Rectal smooth muscle tissue (tissue), 1 donor: ENCODE data around the gene KCND1.

Experiments used
- H3K27ac ChIP-seq: one replicate; pipeline ENCODE4 v1.7.0; 2013; ENCODE audit warnings: low read depth, low read length, inconsistent platforms
- H3K27me3 ChIP-seq: one replicate; pipeline ENCODE4 v1.7.0; 2013; ENCODE audit warnings: low read length; ENCODE audit not compliant: control insufficient read depth, insufficient read depth
- H3K36me3 ChIP-seq: one replicate; pipeline ENCODE4 v1.7.0; 2013; ENCODE audit warnings: low read length; ENCODE audit not compliant: control insufficient read depth, insufficient read depth
- H3K4me1 ChIP-seq: one replicate; pipeline ENCODE4 v1.7.0; 2013; ENCODE audit warnings: low read length; ENCODE audit not compliant: control insufficient read depth, insufficient read depth
- H3K4me3 ChIP-seq: one replicate; pipeline ENCODE4 v1.7.0; 2013; ENCODE audit warnings: low read length
- H3K9ac ChIP-seq: one replicate; pipeline ENCODE4 v1.7.0; 2013; ENCODE audit warnings: low read length

Gene KCND1

GRCh38 chrX:48948589-48948988 lies 23.1 kb downstream of the KCND1 start:
- no peak overlapping the region for H3K4me3 ChIP-seq
- H3K27ac ChIP-seq, result no peak overlapping the region
- no peaks in the 10 kb centered on the region for H3K27me3 ChIP-seq
- H3K9ac ChIP-seq, result no peak overlapping the region
- no peaks in the 10 kb centered on the region for H3K4me1 ChIP-seq
- no peaks in the 10 kb centered on the region for H3K36me3 ChIP-seq

GRCh38 chrX:48945517-48946348 lies 25.9 kb downstream of the KCND1 start:
- H3K9ac ChIP-seq, result no peak overlapping the region
- H3K4me1 ChIP-seq, result no peaks in the 10 kb centered on the region
- no peak overlapping the region for H3K27ac ChIP-seq
- no peak overlapping the region for H3K4me3 ChIP-seq
- no peaks in the 10 kb centered on the region for H3K27me3 ChIP-seq
- H3K36me3 ChIP-seq, result no peaks in the 10 kb centered on the region

- Histone ChIP-seq H3K4me1 (no peaks in the 10 kb centered on the region), H3K9ac (no peak overlapping the region), H3K36me3 (no peaks in the 10 kb centered on the region), H3K27me3 (no peaks in the 10 kb centered on the region), H3K4me3 (no peak overlapping the region), H3K27ac (no peak overlapping the region)
Measured at GRCh38 chrX:48942895-48943294, 28.7 kb downstream of the KCND1 start.

GRCh38 chrX:48940404-48940955 lies 31.2 kb downstream of the KCND1 start:
- Histone ChIP-seq H3K4me3 (no peak overlapping the region), H3K4me1 (no peaks in the 10 kb centered on the region), H3K36me3 (no peaks in the 10 kb centered on the region), H3K27ac (no peak overlapping the region), H3K27me3 (no peaks in the 10 kb centered on the region), H3K9ac (no peak overlapping the region)

GRCh38 chrX:48939524-48940228 lies 32.0 kb downstream of the KCND1 start:
- no peak overlapping the region for H3K9ac ChIP-seq
- H3K4me3 ChIP-seq, result no peak overlapping the region
- no peak overlapping the region for H3K27ac ChIP-seq
- no peaks in the 10 kb centered on the region for H3K27me3 ChIP-seq
- H3K36me3 ChIP-seq, result no peaks in the 10 kb centered on the region
- no peaks in the 10 kb centered on the region for H3K4me1 ChIP-seq

- Histone ChIP-seq H3K4me3 (no peak overlapping the region), H3K27me3 (no peaks in the 10 kb centered on the region), H3K9ac (no peak overlapping the region), H3K27ac (no peak overlapping the region), H3K36me3 (peaks cover 1% of the 10 kb centered on the region), H3K4me1 (no peaks in the 10 kb centered on the region)
Measured at GRCh38 chrX:48938721-48939425, 32.8 kb downstream of the KCND1 start.

GRCh38 chrX:48937054-48937907 lies 34.4 kb downstream of the KCND1 start:
- H3K27ac ChIP-seq, result no peak overlapping the region
- no peaks in the 10 kb centered on the region for H3K27me3 ChIP-seq
- H3K4me3 ChIP-seq, result no peak overlapping the region
- no peaks in the 10 kb centered on the region for H3K4me1 ChIP-seq
- H3K36me3 ChIP-seq, result peaks cover 3% of the 10 kb centered on the region
- no peak overlapping the region for H3K9ac ChIP-seq

- Histone ChIP-seq H3K36me3 (peaks cover 3% of the 10 kb centered on the region), H3K4me1 (no peaks in the 10 kb centered on the region), H3K27me3 (no peaks in the 10 kb centered on the region), H3K9ac (no peak overlapping the region), H3K4me3 (no peak overlapping the region), H3K27ac (no peak overlapping the region)
Measured at GRCh38 chrX:48936429-48937053, 35.1 kb downstream of the KCND1 start.

GRCh38 chrX:48935301-48935670 lies 36.4 kb downstream of the KCND1 start:
- Histone ChIP-seq H3K36me3 (peaks cover 3% of the 10 kb centered on the region), H3K4me3 (no peak overlapping the region), H3K27ac (no peak overlapping the region), H3K27me3 (no peaks in the 10 kb centered on the region), H3K9ac (no peak overlapping the region), H3K4me1 (no peaks in the 10 kb centered on the region)

- Histone ChIP-seq H3K27ac (no peak overlapping the region), H3K4me1 (no peaks in the 10 kb centered on the region), H3K36me3 (peaks cover 3% of the 10 kb centered on the region)
Measured at GRCh38 chrX:48934581-48935300, 36.9 kb downstream of the KCND1 start.

GRCh38 chrX:48933757-48934156 lies 37.9 kb downstream of the KCND1 start:
- peaks cover 3% of the 10 kb centered on the region for H3K36me3 ChIP-seq
- H3K9ac ChIP-seq, result no peak overlapping the region
- no peaks in the 10 kb centered on the region for H3K4me1 ChIP-seq
- H3K27me3 ChIP-seq, result no peaks in the 10 kb centered on the region
- H3K27ac ChIP-seq, result no peak overlapping the region
- no peak overlapping the region for H3K4me3 ChIP-seq

More at GRCh38 chrX:48934581-48935300, 36.9 kb downstream of the KCND1 start:
- Histone ChIP-seq H3K27me3 (no peaks in the 10 kb centered on the region), H3K9ac (no peak overlapping the region), H3K4me3 (no peak overlapping the region)
